LNCaP clone FGC (cell line): ENCODE results near the gene RSPH6A.

ENCODE experiments used
- DNase-seq: peaks from one replicate; pipeline ENCODE4 v3.0.0-alpha.2; 2011; ENCODE audit warnings: low read depth
- H3K4me3 ChIP-seq: 2 replicates; pipeline ENCODE4 v1.5.1; 2011; ENCODE audit warnings: mild to moderate bottlenecking, low read depth, low read length, control low read depth
- CTCF ChIP-seq: IDR thresholded peaks from 2 replicates; pipeline ENCODE4 v1.5.1; 2012; ENCODE audit warnings: mild to moderate bottlenecking; ENCODE audit not compliant: control insufficient read depth, insufficient read depth; ENCODE audit errors: extremely low read depth

The RSPH6A gene

DNA sequence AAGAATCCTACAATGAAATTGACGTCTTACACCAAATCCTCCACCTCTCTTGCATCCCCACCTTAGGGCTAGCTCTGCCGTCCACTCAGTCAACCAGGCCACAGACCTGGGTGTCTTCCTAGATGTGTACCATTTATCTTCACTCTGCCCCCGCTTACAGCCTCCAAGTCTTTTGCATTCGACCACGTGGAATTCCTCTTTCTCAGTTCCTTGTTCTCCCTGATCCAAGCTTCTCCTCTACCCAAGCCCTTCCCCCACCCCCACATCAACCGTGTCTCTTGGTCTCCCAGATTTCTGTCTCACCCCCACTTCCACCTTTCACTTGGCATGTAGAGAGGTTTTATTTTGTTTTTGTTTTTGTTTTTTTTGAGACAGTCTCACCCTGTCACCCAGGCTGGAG lies 21.2 kb downstream of the RSPH6A start:
- TF ChIP-seq CTCF: no peak
- DNase-seq: no peak
- no peak overlapping the region for H3K4me3 ChIP-seq

DNA sequence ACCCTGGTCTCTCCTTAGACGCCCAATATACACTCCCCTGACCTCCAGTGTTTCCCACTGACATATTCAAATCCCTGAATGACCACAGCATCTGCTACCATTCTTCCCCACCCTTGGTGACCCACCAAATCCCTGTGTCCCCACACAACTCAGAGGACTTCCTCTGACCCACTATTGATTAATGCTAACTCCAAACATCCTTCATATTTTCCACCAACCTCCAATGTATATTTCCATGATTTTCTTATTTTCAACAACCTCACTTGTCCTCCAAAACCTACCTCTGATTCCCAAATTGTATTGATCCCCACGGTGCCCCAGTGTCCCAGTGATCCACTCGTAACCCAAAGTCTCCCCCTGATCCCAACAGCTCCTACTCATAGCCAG lies 21.9 kb downstream of the RSPH6A start:
- DNase-seq: no peak
- peak overlapping the region; percentile 18; the same call in 1 of the 2 replicates for H3K4me3 ChIP-seq
- no peak for TF ChIP-seq CTCF

DNA sequence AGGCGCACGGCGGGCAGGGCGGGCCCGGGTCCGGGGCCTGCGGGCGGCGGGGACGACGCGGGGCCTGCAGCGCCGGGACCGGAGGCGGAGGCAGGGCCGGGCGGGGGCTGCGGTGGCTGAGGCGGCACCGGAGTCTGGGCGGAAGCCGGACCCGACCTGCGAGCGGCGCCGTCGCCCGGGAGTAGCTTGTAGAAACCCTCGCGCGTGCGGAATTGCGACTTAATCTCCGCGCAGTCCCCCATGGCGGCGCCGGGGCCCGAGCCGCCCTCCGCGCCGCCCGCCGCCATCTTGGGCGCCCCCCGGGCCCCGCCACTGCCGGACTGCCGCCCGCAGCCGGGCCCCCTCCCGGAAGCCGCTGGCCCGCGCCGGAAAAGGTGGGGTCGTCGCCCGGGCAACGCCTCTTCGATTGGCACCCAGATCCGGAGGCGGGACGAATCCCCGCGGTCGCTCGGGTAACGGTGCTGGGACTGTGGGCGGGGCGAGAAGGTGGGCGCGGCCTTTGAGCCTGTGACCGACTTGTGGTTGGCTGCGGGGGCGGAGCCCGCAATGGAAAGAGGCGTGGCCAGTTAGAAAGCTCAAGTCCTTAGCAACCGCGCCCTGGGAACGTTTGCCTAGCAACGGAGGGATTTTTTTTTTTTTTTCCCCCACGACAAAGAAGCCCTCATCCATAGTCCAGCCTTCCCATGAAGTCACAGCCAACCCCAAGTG lies 22.5 kb downstream of the RSPH6A start, which contains the start of gene DMWD:
Gene DMWD, minus strand, starts transcription at position 376 of the 708 bp plus-strand sequence. Its CDS starts 89 bp downstream, at position 287.
- H3K4me3 ChIP-seq: peak within 1 kb of the TSS; percentile 72
- peak; percentile 69 for DNase-seq
- TF ChIP-seq CTCF: no peak

- peak overlapping the region; percentile 72 for H3K4me3 ChIP-seq
- TF ChIP-seq CTCF: no peak
- DNase-seq: no peak
Measured at GRCh38 chr19:45791744-45792469, 23.2 kb downstream of the RSPH6A start.

DNA sequence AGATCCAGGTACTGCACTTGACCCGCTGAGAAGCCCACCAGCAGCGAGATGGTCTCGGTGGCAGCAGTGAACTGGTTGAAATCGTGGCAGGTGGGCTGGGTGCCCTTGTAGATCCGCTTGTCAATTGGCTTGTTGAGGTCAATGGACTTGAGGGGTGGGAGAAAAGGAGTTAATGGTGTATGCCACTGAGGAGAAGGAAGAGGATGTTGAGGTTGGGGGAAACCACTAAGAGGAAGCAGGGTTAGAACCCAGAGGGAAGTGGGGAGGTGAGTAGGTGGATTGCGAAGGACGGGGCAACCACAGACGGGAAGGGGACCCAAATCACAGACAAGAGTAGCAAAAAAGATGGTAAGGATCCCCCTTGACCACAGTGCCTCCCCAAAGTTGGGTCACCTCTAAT lies 24.2 kb downstream of the RSPH6A start:
- no peak overlapping the region for H3K4me3 ChIP-seq
- TF ChIP-seq CTCF: no peak
- DNase-seq: no peak

GRCh38 chr19:45789035-45789786 lies 25.9 kb downstream of the RSPH6A start:
- H3K4me3 ChIP-seq: no peak overlapping the region
- no peak for TF ChIP-seq CTCF

More at GRCh38 chr19:45789035-45789786, 25.9 kb downstream of the RSPH6A start:
- no peak for DNase-seq
